Left lung (tissue), 10 donors: ENCODE data around the gene SQSTM1. TPM values are rescaled to one million over a fixed set of nuclear protein-coding genes. Genes with fewer than 3 reads are reported as not detected.

Source experiments
- ATAC-seq: fragments of 200-7000 bp; cut with Tn5 transposase; one replicate; pipeline ENCODE4 v1.9.1; 2020; ENCODE audit warnings: moderate library complexity
- DNase-seq, 4 donors: peaks; one replicate each; pipeline ENCODE4 v3.0.0-alpha.2; 2013 to 2020
- H3K27ac ChIP-seq, 2 donors: fragments of 200-600 bp; sonication (generic) in 1 of 2; one replicate each; pipeline versions ENCODE4 v1.5.0 to v1.8.0; 2020 to 2021
- H3K27me3 ChIP-seq, 2 donors: fragments of 200-600 bp; sonication (generic) in 1 of 2; one replicate each; pipeline versions ENCODE4 v1.5.0 to v1.8.0; 2020 to 2021
- H3K36me3 ChIP-seq, 2 donors: fragments of 200-600 bp; sonication (generic) in 1 of 2; one replicate each; pipeline versions ENCODE4 v1.5.0 to v1.8.0; 2020 to 2021
- H3K4me1 ChIP-seq, 2 donors: fragments of 200-600 bp; one replicate each; pipeline ENCODE4 v1.8.0; 2021
- H3K4me3 ChIP-seq, 2 donors: fragments of 200-600 bp; sonication (generic) in 1 of 2; one replicate each; pipeline versions ENCODE4 v1.5.0 to v1.8.0; 2020 to 2021; ENCODE audit warnings: mild to moderate bottlenecking in 1 of 2
- H3K9me3 ChIP-seq, 2 donors: fragments of 200-600 bp; sonication (generic) in 1 of 2; one replicate each; pipeline versions ENCODE4 v1.5.0 to v1.8.0; 2020 to 2021
- CTCF ChIP-seq, 2 donors: fragments of 200-600 bp; sonication (generic) in 1 of 2; IDR thresholded peaks; one replicate each; pipeline versions ENCODE4 v1.5.0 to v1.8.0; 2021; ENCODE audit warnings: antibody characterized with exemption in 2 of 2
- intact Hi-C, 2 donors: fragments of 100-400 bp; cut with DNase I; formaldehyde crosslinking; loops; one replicate each; pipeline versions ENCODE4 v1.11.2 to v1.14.2; 2022
- polyA plus RNA-seq, 6 donors: library from polyadenylated mRNA; unstranded; fragments of 120-200 nt; gene quantifications; one replicate each; pipeline ENCODE4 v1.2.1, GENCODE V29; 2013; ENCODE audit not compliant: insufficient read length in 6 of 6
- total RNA-seq, 2 donors: library from RNA; stranded (reverse); fragmentation: NEBNext Ultra II Directional; extraction: Animal tissue kit (Norgen Biotek cat#: 25700); gene quantifications; one replicate each; pipeline ENCODE4 v1.2.1, GENCODE V29; 2021
- donor health status: DM: no; HTN: yes; CAD: no.
- donor health status: DM: no; HTN: no; CAD: no.

The SQSTM1 gene
- total and polyA plus RNA-seq, 8 donors: 78.2 to 637 (median 95.6) TPM

GRCh38 chr5:179860301-179860700 lies 39.6 kb downstream of the SQSTM1 start:
- H3K27ac ChIP-seq: no peak overlapping the region
- H3K36me3 ChIP-seq: peaks cover 0 to 34% of the 10 kb centered on the region in 2 donors
- ATAC-seq (no peak), DNase-seq (peak in 1 of 4 donors; percentile 16)
- intact Hi-C loops: no loop called here
- H3K4me1 ChIP-seq: peaks cover 6 to 13% of the 10 kb centered on the region in 2 donors
- no peaks in the 10 kb centered on the region for H3K27me3 ChIP-seq
- no peak overlapping the region for H3K4me3 ChIP-seq
- no peak for TF ChIP-seq CTCF (IDR thresholded peaks at IDR 0.05)
- peaks cover 0 to 5% of the 10 kb centered on the region in 2 donors for H3K9me3 ChIP-seq

- Histone ChIP-seq H3K4me1 (peaks cover 6 to 12% of the 10 kb centered on the region in 2 donors), H3K9me3 (peaks cover 0 to 5% of the 10 kb centered on the region in 2 donors), H3K4me3 (no peak overlapping the region), H3K36me3 (peaks cover 0 to 53% of the 10 kb centered on the region in 2 donors), H3K27me3 (no peaks in the 10 kb centered on the region), H3K27ac (no peak overlapping the region)
- intact Hi-C loops: no loop called here
- ATAC-seq (no peak), DNase-seq (peak in 1 of 4 donors; percentile 42)
- no peak for TF ChIP-seq CTCF (IDR thresholded peaks at IDR 0.05)
Measured at GRCh38 chr5:179862296-179862695, 41.6 kb downstream of the SQSTM1 start.

- H3K27me3 ChIP-seq: no peaks in the 10 kb centered on the region
- TF ChIP-seq CTCF (IDR thresholded peaks at IDR 0.05): no peak
- intact Hi-C loops: no loop called here
- peaks cover 0 to 5% of the 10 kb centered on the region in 2 donors for H3K9me3 ChIP-seq
- H3K4me3 ChIP-seq: no peak overlapping the region
- DNase-seq (peak in 1 of 4 donors; percentile 27), ATAC-seq (no peak)
- peaks cover 6% of the 10 kb centered on the region in 2 donors for H3K4me1 ChIP-seq
- no peak overlapping the region for H3K27ac ChIP-seq
- H3K36me3 ChIP-seq: peaks cover 0 to 59% of the 10 kb centered on the region in 2 donors
Measured at GRCh38 chr5:179862891-179863290, 42.2 kb downstream of the SQSTM1 start.

- Histone ChIP-seq H3K9me3 (peaks cover 0 to 5% of the 10 kb centered on the region in 2 donors), H3K4me3 (no peak overlapping the region), H3K27ac (no peak overlapping the region), H3K36me3 (peaks cover 0 to 66% of the 10 kb centered on the region in 2 donors), H3K27me3 (no peaks in the 10 kb centered on the region), H3K4me1 (peaks cover 4 to 6% of the 10 kb centered on the region in 2 donors)
- intact Hi-C loops: no loop called here
- peak in 1 of 4 donors; percentile 65 for DNase-seq
- no peak for ATAC-seq
- no peak for TF ChIP-seq CTCF (IDR thresholded peaks at IDR 0.05)
Measured at GRCh38 chr5:179863449-179864085, 42.9 kb downstream of the SQSTM1 start.

- Histone ChIP-seq H3K4me1 (peaks cover under 1 to 2% of the 10 kb centered on the region in 2 donors), H3K36me3 (peaks cover 0 to 77% of the 10 kb centered on the region in 2 donors), H3K9me3 (peaks cover 0 to 5% of the 10 kb centered on the region in 2 donors), H3K4me3 (no peak overlapping the region), H3K27ac (no peak overlapping the region), H3K27me3 (no peaks in the 10 kb centered on the region)
- intact Hi-C loops: no loop called here
- no peak for TF ChIP-seq CTCF (IDR thresholded peaks at IDR 0.05)
- DNase-seq (peak in 1 of 4 donors; percentile 44), ATAC-seq (no peak)
Measured at GRCh38 chr5:179864686-179865085, 44.0 kb downstream of the SQSTM1 start.
